ENCODE results near the gene KLRC2. TPM values are rescaled to one million over a fixed set of nuclear protein-coding genes. Genes with fewer than 3 reads are reported as not detected.

The KLRC2 gene
- total RNA-seq, 1 donor: 0.36 TPM

- H3K4me2 ChIP-seq (ENCODE audit: insufficient read depth, low read length): no peak overlapping the region
- H4K20me1 ChIP-seq (ENCODE audit: insufficient read depth, low read length): no peaks in the 10 kb centered on the region
- H3K79me2 ChIP-seq (ENCODE audit: insufficient read depth, low read length): no peaks in the 10 kb centered on the region
- no peak overlapping the region for H3K27ac ChIP-seq (ENCODE audit: low read depth, low read length)
- no peak overlapping the region for H3K4me3 ChIP-seq (ENCODE audit: insufficient read depth, low read length)
- DNase-seq (ENCODE audit: insufficient read length, low spot score, missing footprints): no peak
- H3K36me3 ChIP-seq (ENCODE audit: insufficient read depth, low read length): no peaks in the 10 kb centered on the region
- no peaks in the 10 kb centered on the region for H3K9me3 ChIP-seq (ENCODE audit: low read depth, low read length)
- H2AFZ ChIP-seq (ENCODE audit: low read length): no peak overlapping the region
- H3K4me1 ChIP-seq (ENCODE audit: insufficient read depth, low read length): peaks cover 12% of the 10 kb centered on the region
- TF ChIP-seq CTCF (IDR thresholded peaks at IDR 0.05; ENCODE audit: extremely low read depth, low read depth, low read length): no peak
- no peaks in the 10 kb centered on the region for H3K27me3 ChIP-seq (ENCODE audit: insufficient read depth, low read length)
These were observed 51.6 kb downstream of the KLRC2 start for GRCh38 chr12:10384191-10384590.

- Histone ChIP-seq H2AFZ (ENCODE audit: low read length) (peak overlapping the region; percentile 57), H3K27me3 (ENCODE audit: insufficient read depth, low read length) (no peaks in the 10 kb centered on the region), H3K4me2 (ENCODE audit: insufficient read depth, low read length) (no peak overlapping the region), H3K36me3 (ENCODE audit: insufficient read depth, low read length) (no peaks in the 10 kb centered on the region), H3K27ac (ENCODE audit: low read depth, low read length) (no peak overlapping the region), H4K20me1 (ENCODE audit: insufficient read depth, low read length) (no peaks in the 10 kb centered on the region), H3K9me3 (ENCODE audit: low read depth, low read length) (no peaks in the 10 kb centered on the region), H3K4me3 (ENCODE audit: insufficient read depth, low read length) (no peak overlapping the region), H3K4me1 (ENCODE audit: insufficient read depth, low read length) (peaks cover 12% of the 10 kb centered on the region), H3K79me2 (ENCODE audit: insufficient read depth, low read length) (no peaks in the 10 kb centered on the region)
- peak; percentile 35 for DNase-seq (ENCODE audit: insufficient read length, low spot score, missing footprints)
- no peak for TF ChIP-seq CTCF (IDR thresholded peaks at IDR 0.05; ENCODE audit: extremely low read depth, low read depth, low read length)
These were observed 53.7 kb downstream of the KLRC2 start for GRCh38 chr12:10381928-10382628.

Other genes starting within 250 kb of the KLRC2 start
- 64.2 and 65.9 TPM in 2 replicates for gene GABARAPL1, start 223.1 kb downstream of the KLRC2 start, total RNA-seq
- 0.29 and 0.36 TPM in 2 replicates for gene KLRD1, start 128.1 kb downstream of the KLRC2 start, total RNA-seq
- gene KLRK1, start 46.0 kb downstream of the KLRC2 start, total RNA-seq: under 0.01 TPM in 1 of 2 replicates, not detected in the other
- gene KLRC4, start 26.3 kb downstream of the KLRC2 start, total RNA-seq: not detected in 2 replicates
- gene KLRC3, start 15.4 kb downstream of the KLRC2 start, total RNA-seq: 0.72 TPM in 1 of 2 replicates, not detected in the other
- gene KLRC1, start 17.4 kb upstream of the KLRC2 start, total RNA-seq: not detected in 2 replicates
- 2.5 and 2.9 TPM in 2 replicates for gene EIF2S3B, start 69.9 kb upstream of the KLRC2 start, total RNA-seq
- gene MAGOHB, start 177.6 kb upstream of the KLRC2 start, total RNA-seq: 16.3 and 18.0 TPM in 2 replicates
- under 0.01 TPM in 2 replicates for gene STYK1, start 238.0 kb upstream of the KLRC2 start, total RNA-seq